Esophagus muscularis mucosa (tissue), 4 donors: ENCODE results near the gene FCRLB. TPM values are rescaled to one million over a fixed set of nuclear protein-coding genes. Genes with fewer than 3 reads are reported as not detected.
"Not testable (repeated sequence)": the region's sequence is repeated elsewhere in the genome, so short reads cannot be mapped to it uniquely, and the experiment has no call there.

Experiments
- DNase-seq: peaks from one replicate; pipeline ENCODE4 v3.0.0-alpha.2; 2017; ENCODE audit errors: extremely low spot score
- H3K27ac ChIP-seq, 4 donors: fragments of 200-600 bp; sonication (generic); replicated peaks in 1 of 4; 1 replicate in 3 of 4; 2 replicates in 1 of 4; pipeline ENCODE4 v1.5.1; 2016 to 2019; ENCODE audit warnings: mild to moderate bottlenecking in 1 of 4
- H3K27me3 ChIP-seq, 4 donors: fragments of 200-600 bp; sonication (generic); one replicate each; pipeline versions ENCODE4 v1.5.1 to v1.6.0; 2016 to 2019
- H3K36me3 ChIP-seq, 4 donors: fragments of 200-600 bp; sonication (generic); one replicate each; pipeline ENCODE4 v1.5.1; 2016 to 2019
- H3K4me1 ChIP-seq, 4 donors: fragments of 200-600 bp; sonication (generic); one replicate each; pipeline ENCODE4 v1.5.1; 2016 to 2019
- H3K4me3 ChIP-seq, 4 donors: fragments of 200-600 bp; sonication (generic); 1 replicate in 2 of 4; 2 replicates in 2 of 4; pipeline ENCODE4 v1.5.1; 2016 to 2019; ENCODE audit warnings: mild to moderate bottlenecking in 4 of 4, moderate library complexity in 1 of 4
- H3K9me3 ChIP-seq, 4 donors: fragments of 200-600 bp; sonication (generic); 1 replicate in 3 of 4; 2 replicates in 1 of 4; pipeline ENCODE4 v1.5.1; 2016 to 2019
- EP300 ChIP-seq: sonication (generic); formaldehyde crosslinking; IDR thresholded peaks from one replicate; pipeline ENCODE4 v1.6.1; 2017; ENCODE audit warnings: antibody characterized with exemption
- POLR2A ChIP-seq: fragments of 450-650 bp; IDR thresholded peaks from one replicate; pipeline ENCODE4 v1.6.1; 2017; ENCODE audit warnings: antibody characterized with exemption, moderate library complexity, mild to moderate bottlenecking, low read depth
- POLR2AphosphoS5 ChIP-seq, 2 donors: sonication (generic); formaldehyde crosslinking; IDR thresholded peaks; one replicate each; pipeline ENCODE4 v1.6.1; 2017; ENCODE audit warnings: antibody characterized with exemption in 2 of 2
- WGBS: methylation state at CpG from one replicate; pipeline ENCODE4 v1.1.5; 2018; 5-methylcytosine and 5-hydroxymethylcytosine counted together
- intact Hi-C: fragments of 100-400 bp; cut with DNase I; formaldehyde crosslinking; loops from one replicate; pipeline ENCODE4 v1.15.1; 2023
- total RNA-seq, 4 donors: library from RNA; depleted of rRNA; stranded (reverse); fragments of >200 nt; gene quantifications; one replicate each; pipeline versions ENCODE4 v1.1.0 to v1.2.1, GENCODE V29; 2016
- TF ChIP-seq, protein P1 (sequence below), 3 experiments: fragments of 200-600 bp in 2 of 3; fragments of 450-650 bp in 1 of 3; sonication (generic) in 2 of 3; IDR thresholded peaks; one replicate each; pipeline ENCODE4 v1.5.1; 2017 to 2019; ENCODE audit warnings: antibody characterized with exemption in 3 of 3, mild to moderate bottlenecking in 2 of 3, moderate library complexity in 1 of 3

Gene FCRLB
- total RNA-seq, 4 donors from 2014 or later, result 0.34 to 1.3 (median 0.65) TPM; not detected in 1

- no peak for TF ChIP-seq POLR2AphosphoS5 (IDR thresholded peaks at IDR 0.05)
- no peak for TF ChIP-seq EP300
- TF ChIP-seq POLR2A, result no peak
- WGBS, result 90% methylated on average over 1 of the region's 1 CpG
- H3K36me3 ChIP-seq, result no peaks in the 10 kb centered on the region
- no peak overlapping the region for H3K4me3 ChIP-seq
- no peak overlapping the region for H3K27ac ChIP-seq
- no peaks in the 10 kb centered on the region for H3K9me3 ChIP-seq
- intact Hi-C loops, result no loop called here
- peaks cover 0 to 6% (median 3%) of the 10 kb centered on the region in 4 donors for H3K4me1 ChIP-seq
- H3K27me3 ChIP-seq, result peaks cover 0 to 20% (median under 1%) of the 10 kb centered on the region in 4 donors
- DNase-seq, result no peak
Observed at GRCh38 chr1:161720422-161720821, 922 bp upstream of the FCRLB start.

DNA sequence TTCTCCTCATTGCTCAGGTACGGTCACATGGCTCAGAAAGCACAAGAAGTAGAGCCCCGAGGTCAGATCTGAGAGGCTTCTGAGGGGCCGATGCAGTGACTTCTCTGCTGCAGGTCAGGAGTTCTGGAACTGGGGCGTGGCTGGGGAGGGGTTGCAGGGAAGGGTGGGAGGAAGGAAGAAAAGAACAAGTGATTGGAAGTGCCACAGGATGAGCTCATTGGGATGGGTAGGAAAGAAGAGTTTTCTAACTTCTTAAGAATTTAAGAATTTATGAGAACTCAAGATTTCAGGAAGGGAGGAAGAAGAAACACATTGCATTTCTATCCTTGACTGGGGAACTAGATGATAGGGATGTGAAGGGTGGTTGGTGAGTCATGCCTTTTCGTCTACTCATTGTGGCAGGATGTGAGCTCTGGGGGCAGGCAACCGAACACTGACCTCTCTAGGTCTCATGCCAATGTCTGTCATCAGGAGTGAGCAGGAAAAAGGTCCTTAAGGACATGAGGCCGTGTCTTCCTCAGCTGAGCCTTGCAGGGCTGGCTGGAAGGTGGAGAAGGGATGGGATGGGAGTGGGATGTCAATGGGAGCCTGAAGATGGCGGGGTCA lies 497 bp downstream of the FCRLB start:
- Histone ChIP-seq H3K9me3 (no peaks in the 10 kb centered on the region), H3K4me1 (peaks cover 5 to 14% (median 13%) of the 10 kb centered on the region in 4 donors), H3K27me3 (peaks cover 0 to 16% (median 2%) of the 10 kb centered on the region in 4 donors), H3K27ac (no peak overlapping the region), H3K4me3 (no peak overlapping the region), H3K36me3 (no peaks in the 10 kb centered on the region)
- intact Hi-C loops, result no loop called here
- DNase-seq, result no peak
- 64% methylated on average over 8 of the region's 8 CpGs for WGBS
- TF ChIP-seq EP300 (no peak), POLR2AphosphoS5 (IDR thresholded peaks at IDR 0.05) (no peak), POLR2A (no peak)

- no peaks in the 10 kb centered on the region for H3K36me3 ChIP-seq
- intact Hi-C loops, result no loop called here
- no peak overlapping the region for H3K4me3 ChIP-seq
- no peak for DNase-seq
- no peak for TF ChIP-seq POLR2AphosphoS5 (IDR thresholded peaks at IDR 0.05)
- no peak overlapping the region for H3K27ac ChIP-seq
- H3K4me1 ChIP-seq, result peaks cover 5 to 19% (median 17%) of the 10 kb centered on the region in 4 donors
- H3K9me3 ChIP-seq, result no peaks in the 10 kb centered on the region
- WGBS, result 100% methylated on average over 1 of the region's 1 CpG
- peaks cover 0 to 16% (median 2%) of the 10 kb centered on the region in 4 donors for H3K27me3 ChIP-seq
Observed at GRCh38 chr1:161722406-161722805, 1.1 kb downstream of the FCRLB start.

- no peak for DNase-seq
- no peaks in the 10 kb centered on the region for H3K36me3 ChIP-seq
Observed at GRCh38 chr1:161723459-161724141, 2.3 kb downstream of the FCRLB start.

DNA sequence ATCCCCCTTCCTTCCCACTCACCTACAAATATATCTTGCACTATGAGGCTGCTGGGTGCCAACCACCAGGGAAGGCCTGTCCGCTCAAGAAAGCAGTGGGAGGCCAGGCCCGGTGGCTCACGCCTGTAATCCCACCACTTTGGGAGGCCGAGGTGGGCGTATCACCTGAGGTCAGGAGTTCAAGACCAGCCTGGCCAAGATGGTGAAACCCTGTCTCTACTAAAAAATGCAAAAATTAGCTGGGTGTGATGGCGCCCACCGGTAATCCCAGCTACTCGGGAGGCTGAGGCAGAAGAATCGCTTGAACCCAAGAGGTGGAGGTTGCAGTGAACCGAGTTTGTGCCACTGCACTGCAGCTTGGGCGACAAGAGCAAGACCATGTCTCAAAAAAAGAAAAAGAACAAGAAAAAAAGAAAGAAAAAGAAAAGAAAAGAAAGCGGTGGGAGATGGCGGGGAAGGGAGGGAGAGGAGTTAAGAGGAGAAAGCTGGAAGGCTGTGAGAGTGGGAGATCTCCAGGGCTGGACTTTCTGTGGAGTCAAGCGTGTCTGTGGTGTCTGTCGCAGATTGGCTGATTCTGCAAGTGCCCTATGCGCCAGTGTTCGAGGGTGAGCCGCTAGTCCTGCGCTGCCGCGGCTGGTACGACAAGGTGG lies 4.0 kb downstream of the FCRLB start:
- WGBS, result 48% methylated on average over 22 of the region's 22 CpGs
- Histone ChIP-seq H3K4me3 (peak overlapping the region; percentile 68 to 80 (median 74)), H3K27ac (peak overlapping the region in 3 of 4 donors; percentile 74 to 83 (median 81)), H3K4me1 (peaks cover 5 to 24% (median 21%) of the 10 kb centered on the region in 4 donors)
- DNase-seq, H3K36me3 ChIP-seq, H3K9me3 ChIP-seq, intact Hi-C loops, H3K27me3 ChIP-seq: not testable (repeated sequence)

More at GRCh38 chr1:161723459-161724141, 2.3 kb downstream of the FCRLB start:
- Histone ChIP-seq H3K4me3 (no peak overlapping the region), H3K27ac (no peak overlapping the region), H3K4me1 (peaks cover 5 to 24% (median 21%) of the 10 kb centered on the region in 4 donors), H3K9me3 (no peaks in the 10 kb centered on the region), H3K27me3 (peaks cover 0 to 16% (median 2%) of the 10 kb centered on the region in 4 donors)
- intact Hi-C loops, result no loop called here
- 88% methylated on average over 8 of the region's 8 CpGs for WGBS
- TF ChIP-seq EP300, result no peak
- TF ChIP-seq POLR2A, result no peak
- no peak for TF ChIP-seq POLR2AphosphoS5 (IDR thresholded peaks at IDR 0.05)
- TF ChIP-seq, protein P1, sequence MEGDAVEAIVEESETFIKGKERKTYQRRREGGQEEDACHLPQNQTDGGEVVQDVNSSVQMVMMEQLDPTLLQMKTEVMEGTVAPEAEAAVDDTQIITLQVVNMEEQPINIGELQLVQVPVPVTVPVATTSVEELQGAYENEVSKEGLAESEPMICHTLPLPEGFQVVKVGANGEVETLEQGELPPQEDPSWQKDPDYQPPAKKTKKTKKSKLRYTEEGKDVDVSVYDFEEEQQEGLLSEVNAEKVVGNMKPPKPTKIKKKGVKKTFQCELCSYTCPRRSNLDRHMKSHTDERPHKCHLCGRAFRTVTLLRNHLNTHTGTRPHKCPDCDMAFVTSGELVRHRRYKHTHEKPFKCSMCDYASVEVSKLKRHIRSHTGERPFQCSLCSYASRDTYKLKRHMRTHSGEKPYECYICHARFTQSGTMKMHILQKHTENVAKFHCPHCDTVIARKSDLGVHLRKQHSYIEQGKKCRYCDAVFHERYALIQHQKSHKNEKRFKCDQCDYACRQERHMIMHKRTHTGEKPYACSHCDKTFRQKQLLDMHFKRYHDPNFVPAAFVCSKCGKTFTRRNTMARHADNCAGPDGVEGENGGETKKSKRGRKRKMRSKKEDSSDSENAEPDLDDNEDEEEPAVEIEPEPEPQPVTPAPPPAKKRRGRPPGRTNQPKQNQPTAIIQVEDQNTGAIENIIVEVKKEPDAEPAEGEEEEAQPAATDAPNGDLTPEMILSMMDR (IDR thresholded peaks at IDR 0.05), result no peak

- intact Hi-C loops, result no loop called here
- WGBS, result 1% methylated on average over 18 of the region's 34 CpGs
Observed at GRCh38 chr1:161725908-161726472, 4.6 kb downstream of the FCRLB start.

More at GRCh38 chr1:161725908-161726472, 4.6 kb downstream of the FCRLB start:
- H3K27me3 ChIP-seq, result peaks cover 0 to 7% (median 2%) of the 10 kb centered on the region in 4 donors
- no peaks in the 10 kb centered on the region for H3K36me3 ChIP-seq
- H3K4me1 ChIP-seq, result peaks cover 5 to 24% (median 21%) of the 10 kb centered on the region in 4 donors
- TF ChIP-seq POLR2AphosphoS5 (IDR thresholded peaks at IDR 0.05) (no peak), EP300 (no peak)
- TF ChIP-seq, protein P1 (IDR thresholded peaks at IDR 0.05), result peak in 2 of 3 experiments; percentile 10 to 47
- H3K9me3 ChIP-seq, result no peaks in the 10 kb centered on the region
- H3K27ac ChIP-seq, result peak overlapping the region; percentile 74 to 83 (median 79)
- DNase-seq, result no peak
- peak overlapping the region; percentile 68 to 80 (median 74) for H3K4me3 ChIP-seq
